Astrocyte of the cerebellum (primary cell): ENCODE measurements around the gene SLMAP.

ENCODE experiments used
- DNase-seq: peaks from one replicate; pipeline ENCODE4 v3.0.0-alpha.2; 2011; ENCODE audit warnings: low read depth
- H3K4me3 ChIP-seq: 2 replicates; pipeline ENCODE4 v1.5.1; 2011; ENCODE audit warnings: mild to moderate bottlenecking, low read depth, low read length, moderate library complexity
- CTCF ChIP-seq: IDR thresholded peaks from 2 replicates; pipeline ENCODE4 v1.5.1; 2012; ENCODE audit warnings: low read length, low read depth, moderate library complexity, mild to moderate bottlenecking; ENCODE audit errors: missing control alignments
- in situ Hi-C: cut with HindIII; loops from 2 replicates; pipeline ENCODE4 v1.10.0; 2017; ENCODE audit warnings: low sequenced_read_pairs

SLMAP gene

GRCh38 chr3:57808961-57809608 is 53.0 kb downstream of the SLMAP start:
- no peak for TF ChIP-seq CTCF
- in situ Hi-C loops = no loop called here
- no peak overlapping the region for H3K4me3 ChIP-seq
- no peak for DNase-seq

DNA sequence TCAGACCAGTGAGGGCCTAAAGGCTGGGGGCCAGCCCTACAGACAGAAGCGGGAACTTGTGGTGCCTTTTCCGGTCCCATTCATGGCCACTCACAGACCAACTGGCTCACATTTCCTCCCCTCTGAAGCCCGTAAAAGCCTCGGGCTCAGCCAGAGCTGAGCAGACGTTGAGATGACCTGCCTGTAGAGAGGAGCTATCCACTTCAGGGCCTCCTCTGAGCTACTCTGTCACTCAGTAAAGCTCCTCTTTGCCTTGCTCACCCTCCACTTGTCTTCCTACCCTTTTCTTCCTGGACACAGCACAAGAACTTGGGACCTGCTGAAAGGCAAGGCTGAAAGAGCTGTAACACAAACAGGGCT is 53.5 kb downstream of the SLMAP start:
- TF ChIP-seq CTCF = no peak
- no peak overlapping the region for H3K4me3 ChIP-seq
- in situ Hi-C loops = no loop called here
- no peak for DNase-seq

DNA sequence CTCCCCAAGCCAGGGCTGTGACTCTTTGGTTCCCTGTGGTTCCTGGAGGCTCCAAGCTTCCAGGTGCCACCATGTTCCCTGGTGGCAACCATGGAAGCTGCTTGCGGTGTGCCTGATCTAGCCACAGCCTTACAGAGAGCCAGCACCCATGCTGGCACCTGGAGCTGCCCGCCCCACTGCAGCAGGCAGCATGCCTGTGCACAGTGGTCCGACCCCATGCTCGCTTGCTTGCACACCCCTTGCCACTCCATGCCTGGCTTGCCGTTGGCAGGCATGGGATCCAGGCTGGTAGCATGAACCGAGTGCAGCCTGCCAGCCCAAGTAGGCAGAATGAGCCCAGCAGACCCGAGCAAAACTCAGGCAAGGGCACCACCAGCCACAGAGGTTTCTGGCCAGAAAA is 53.9 kb downstream of the SLMAP start:
- in situ Hi-C loops = no loop called here
- H3K4me3 ChIP-seq = no peak overlapping the region
- TF ChIP-seq CTCF = no peak
- no peak for DNase-seq

GRCh38 chr3:57810471-57811137 is 54.5 kb downstream of the SLMAP start:
- DNase-seq = no peak
- no peak overlapping the region for H3K4me3 ChIP-seq
- in situ Hi-C loops = no loop called here
- TF ChIP-seq CTCF = no peak

DNA sequence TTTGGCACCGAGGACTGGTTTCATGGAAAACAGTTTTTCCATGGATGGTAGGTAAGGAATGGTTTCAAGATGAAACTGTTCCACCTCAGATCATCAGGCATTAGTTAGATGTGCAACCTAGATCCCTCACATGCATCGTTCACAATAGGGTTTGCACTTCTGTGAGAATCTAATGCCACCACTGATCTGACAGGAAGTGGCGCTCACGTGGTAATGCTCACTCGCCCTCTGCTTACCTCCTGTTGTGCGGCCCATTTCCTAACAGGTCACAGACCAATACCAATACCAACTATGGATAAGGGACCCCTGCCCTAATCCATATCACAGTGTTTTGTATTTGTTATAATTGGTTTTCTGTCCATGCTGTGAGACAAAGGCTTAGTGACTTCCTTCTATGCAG is 58.9 kb downstream of the SLMAP start:
- no peak for DNase-seq

DNA sequence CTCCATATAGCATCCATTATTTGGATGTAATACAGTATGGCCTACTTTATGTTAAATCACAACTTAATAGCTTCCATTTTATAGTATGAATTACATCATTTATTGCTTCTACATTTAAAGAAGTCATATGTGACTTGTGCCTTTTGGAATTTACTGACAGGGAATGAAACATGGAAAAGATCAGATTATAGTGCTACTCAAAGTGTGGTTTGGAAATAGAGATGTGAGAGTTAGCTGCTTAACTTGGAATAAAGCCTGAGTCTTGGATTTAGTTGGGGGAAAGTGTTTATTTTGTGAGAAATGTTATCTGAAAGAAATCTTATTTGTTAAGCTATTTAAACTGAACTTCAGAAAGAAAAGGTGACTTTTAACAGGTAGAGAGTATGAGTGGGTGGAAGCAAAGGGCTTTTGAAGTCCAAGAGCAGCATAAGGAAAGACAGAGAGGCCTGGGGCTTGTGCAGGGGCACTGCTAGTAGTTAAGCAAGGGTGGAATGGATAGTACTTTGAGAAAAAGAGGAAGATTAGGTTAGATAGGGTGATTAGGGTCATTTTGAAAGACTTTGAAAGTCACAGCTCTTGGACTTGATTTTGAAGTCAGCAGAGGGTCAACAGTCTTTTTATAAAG is 60.5 kb downstream of the SLMAP start:
- in situ Hi-C loops = no loop called here
- no peak overlapping the region for H3K4me3 ChIP-seq
- no peak for DNase-seq
- no peak for TF ChIP-seq CTCF

More for the DNA sequence above, 58.9 kb downstream of the SLMAP start:
- H3K4me3 ChIP-seq = no peak overlapping the region
- in situ Hi-C loops = no loop called here
- no peak for TF ChIP-seq CTCF
